Thyroid gland (tissue), 4 donors: Measurements from ENCODE around the gene LDLRAD4. TPM values are rescaled to one million over a fixed set of nuclear protein-coding genes. Genes with fewer than 3 reads are reported as not detected.

Source experiments
- DNase-seq, 2 donors: peaks; one replicate each; pipeline ENCODE4 v3.0.0-alpha.2; 2019
- H3K27ac ChIP-seq, 3 donors: fragments of 200-600 bp; sonication (generic); 1 replicate in 2 of 3; 2 replicates in 1 of 3; pipeline ENCODE4 v1.5.1; 2016 to 2019; ENCODE audit warnings: mild to moderate bottlenecking in 1 of 3, moderate library complexity in 1 of 3
- H3K27me3 ChIP-seq: fragments of 200-600 bp; sonication (generic); one replicate; pipeline ENCODE4 v1.5.1; 2019
- H3K36me3 ChIP-seq, 2 donors: fragments of 200-600 bp; sonication (generic); one replicate each; pipeline ENCODE4 v1.5.1; 2016 to 2019
- H3K4me1 ChIP-seq, 2 donors: fragments of 200-600 bp; sonication (generic); one replicate each; pipeline ENCODE4 v1.5.1; 2017 to 2019
- H3K4me3 ChIP-seq, 3 donors: fragments of 200-600 bp; sonication (generic); replicated peaks in 1 of 3; 1 replicate in 2 of 3; 2 replicates in 1 of 3; pipeline ENCODE4 v1.5.1; 2016; ENCODE audit warnings: mild to moderate bottlenecking in 1 of 3
- H3K9me3 ChIP-seq: fragments of 200-600 bp; sonication (generic); one replicate; pipeline ENCODE4 v1.5.1; 2017
- POLR2A ChIP-seq, 2 donors: fragments of 450-650 bp; IDR thresholded peaks; one replicate each; pipeline ENCODE4 v1.6.1; 2017; ENCODE audit warnings: antibody characterized with exemption in 2 of 2, mild to moderate bottlenecking in 2 of 2, moderate library complexity in 1 of 2
- WGBS, 2 donors: methylation state at CpG; one replicate each; pipeline ENCODE4 v1.1.5; 2017; 5-methylcytosine and 5-hydroxymethylcytosine counted together
- intact Hi-C: fragments of 100-400 bp; cut with DNase I; formaldehyde crosslinking; loops from one replicate; pipeline ENCODE4 v1.15.1; 2023
- total RNA-seq, 4 donors: library from RNA; depleted of rRNA; stranded (reverse); fragments of >200 nt; gene quantifications; one replicate each; pipeline ENCODE4 v1.2.3, GENCODE V29; 2016
- TF ChIP-seq, protein P1 (sequence below), 6 experiments: fragments of 200-600 bp in 3 of 6; fragments of 450-650 bp in 3 of 6; sonication (generic) in 3 of 6; IDR thresholded peaks; one replicate each; pipeline ENCODE4 v1.5.1; 2016 to 2019; ENCODE audit warnings: antibody characterized with exemption in 6 of 6, mild to moderate bottlenecking in 2 of 6, inconsistent platforms in 1 of 6, moderate library complexity in 1 of 6

LDLRAD4 gene
- total RNA-seq, 4 donors from 2014 or later: 23.7 to 35.7 (median 29.7) TPM

DNA sequence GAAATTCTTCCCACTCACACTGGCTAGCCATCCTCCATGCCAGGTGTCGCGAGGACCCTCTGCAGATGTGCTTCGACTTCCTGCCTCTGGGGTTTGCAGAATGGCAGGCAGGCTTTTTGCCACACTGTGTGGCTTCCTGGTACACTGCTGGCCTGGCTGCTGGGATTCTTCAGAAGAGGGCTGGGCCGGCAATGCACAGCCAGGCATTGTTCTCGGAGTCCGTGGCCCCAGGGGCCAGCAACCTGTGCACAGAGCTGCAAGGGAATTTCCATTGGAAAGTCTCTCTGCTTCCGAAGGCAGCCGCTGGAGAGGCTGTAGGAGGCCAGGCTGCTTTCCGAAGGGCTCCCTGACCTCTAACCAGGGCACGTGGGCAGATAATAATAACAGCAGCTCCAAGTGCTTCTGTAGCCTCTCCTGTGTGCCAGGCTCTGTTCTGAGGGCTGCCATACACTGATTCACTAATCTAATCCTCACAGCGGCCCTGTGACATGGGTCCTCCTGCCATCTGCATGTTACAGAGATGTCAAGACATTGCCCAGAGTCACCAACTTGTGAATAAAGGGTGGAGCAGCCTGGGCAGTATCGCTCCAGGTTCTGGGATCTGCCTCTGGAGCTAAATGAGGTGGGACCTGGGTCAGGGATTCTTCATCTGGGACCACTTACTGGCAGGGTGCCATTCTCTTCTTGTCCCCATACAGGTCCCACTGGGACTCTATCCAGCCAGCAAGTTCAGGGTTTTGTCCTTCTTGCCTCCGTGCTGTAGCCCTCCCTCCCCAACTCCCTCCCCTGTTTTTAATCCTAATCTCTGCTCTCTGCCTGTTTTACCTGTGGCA is 5.0 kb downstream of the LDLRAD4 start:
- 41 to 80% methylated on average over 8 to 13 of the region's 13 CpGs for WGBS, 2 donors
- intact Hi-C loops: no loop called here
- DNase-seq: peak in 1 of 2 donors; percentile 23
- Histone ChIP-seq H3K9me3 (no peaks in the 10 kb centered on the region), H3K36me3 (no peaks in the 10 kb centered on the region), H3K27ac (peak overlapping the region; percentile 58 to 70 (median 65)), H3K27me3 (no peaks in the 10 kb centered on the region), H3K4me1 (peaks cover 53 to 54% of the 10 kb centered on the region in 2 donors), H3K4me3 (no peak overlapping the region)
- no peak for TF ChIP-seq POLR2A (IDR thresholded peaks at IDR 0.05)

- DNase-seq: no peak
- Histone ChIP-seq H3K9me3 (no peaks in the 10 kb centered on the region), H3K36me3 (no peaks in the 10 kb centered on the region), H3K4me1 (peaks cover 38 to 40% of the 10 kb centered on the region in 2 donors), H3K27ac (no peak overlapping the region), H3K4me3 (no peak overlapping the region), H3K27me3 (no peaks in the 10 kb centered on the region)
- WGBS, 2 donors: 94 to 98% methylated on average over 4 to 5 of the region's 5 CpGs
- intact Hi-C loops: no loop called here
- TF ChIP-seq POLR2A (IDR thresholded peaks at IDR 0.05): no peak
- TF ChIP-seq, protein P1, sequence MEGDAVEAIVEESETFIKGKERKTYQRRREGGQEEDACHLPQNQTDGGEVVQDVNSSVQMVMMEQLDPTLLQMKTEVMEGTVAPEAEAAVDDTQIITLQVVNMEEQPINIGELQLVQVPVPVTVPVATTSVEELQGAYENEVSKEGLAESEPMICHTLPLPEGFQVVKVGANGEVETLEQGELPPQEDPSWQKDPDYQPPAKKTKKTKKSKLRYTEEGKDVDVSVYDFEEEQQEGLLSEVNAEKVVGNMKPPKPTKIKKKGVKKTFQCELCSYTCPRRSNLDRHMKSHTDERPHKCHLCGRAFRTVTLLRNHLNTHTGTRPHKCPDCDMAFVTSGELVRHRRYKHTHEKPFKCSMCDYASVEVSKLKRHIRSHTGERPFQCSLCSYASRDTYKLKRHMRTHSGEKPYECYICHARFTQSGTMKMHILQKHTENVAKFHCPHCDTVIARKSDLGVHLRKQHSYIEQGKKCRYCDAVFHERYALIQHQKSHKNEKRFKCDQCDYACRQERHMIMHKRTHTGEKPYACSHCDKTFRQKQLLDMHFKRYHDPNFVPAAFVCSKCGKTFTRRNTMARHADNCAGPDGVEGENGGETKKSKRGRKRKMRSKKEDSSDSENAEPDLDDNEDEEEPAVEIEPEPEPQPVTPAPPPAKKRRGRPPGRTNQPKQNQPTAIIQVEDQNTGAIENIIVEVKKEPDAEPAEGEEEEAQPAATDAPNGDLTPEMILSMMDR (IDR thresholded peaks at IDR 0.05): no peak
Observed at GRCh38 chr18:13225261-13225660, 6.7 kb downstream of the LDLRAD4 start.

GRCh38 chr18:13226533-13227144 is 8.1 kb downstream of the LDLRAD4 start:
- intact Hi-C loops: no loop called here
- 95 to 97% methylated on average over 5 of the region's 5 CpGs for WGBS, 2 donors

DNA sequence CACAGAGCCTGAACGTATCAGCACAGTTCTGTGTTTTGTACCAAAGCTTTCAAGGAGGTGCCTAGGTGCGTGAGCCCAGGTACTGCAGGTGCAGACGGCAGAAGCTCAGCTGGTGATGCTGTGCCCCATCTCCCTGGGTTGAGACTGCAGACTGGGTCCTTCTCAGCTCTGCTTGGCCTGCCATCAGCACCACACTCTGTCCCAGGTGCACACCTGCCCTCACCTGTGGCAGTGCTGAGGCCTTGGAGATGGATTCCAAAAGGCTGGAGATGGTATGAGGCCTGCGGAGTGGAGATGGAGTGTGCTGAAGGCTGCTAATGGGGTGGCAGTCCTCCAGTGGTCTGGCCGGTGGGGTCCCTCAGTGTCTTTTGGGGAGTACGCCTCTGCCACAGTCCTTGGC is 9.3 kb downstream of the LDLRAD4 start:
- Histone ChIP-seq H3K36me3 (no peaks in the 10 kb centered on the region), H3K27me3 (no peaks in the 10 kb centered on the region), H3K4me1 (peaks cover 17 to 23% of the 10 kb centered on the region in 2 donors), H3K27ac (no peak overlapping the region), H3K4me3 (no peak overlapping the region), H3K9me3 (no peaks in the 10 kb centered on the region)
- DNase-seq: no peak
- intact Hi-C loops: no loop called here
- TF ChIP-seq, protein P1 (IDR thresholded peaks at IDR 0.05): no peak
- no peak for TF ChIP-seq POLR2A (IDR thresholded peaks at IDR 0.05)
- WGBS, 2 donors: 96 to 99% methylated on average over 6 of the region's 6 CpGs

More at GRCh38 chr18:13226533-13227144, 8.1 kb downstream of the LDLRAD4 start:
- H3K27ac ChIP-seq: no peak overlapping the region
- DNase-seq: no peak
- H3K27me3 ChIP-seq: no peaks in the 10 kb centered on the region
- peaks cover 25 to 26% of the 10 kb centered on the region in 2 donors for H3K4me1 ChIP-seq
- no peak for TF ChIP-seq POLR2A (IDR thresholded peaks at IDR 0.05)
- TF ChIP-seq, protein P1 (IDR thresholded peaks at IDR 0.05): no peak
- no peaks in the 10 kb centered on the region for H3K36me3 ChIP-seq
- no peaks in the 10 kb centered on the region for H3K9me3 ChIP-seq
- H3K4me3 ChIP-seq: no peak overlapping the region

GRCh38 chr18:13229001-13229671 is 10.6 kb downstream of the LDLRAD4 start:
- DNase-seq: no peak
- no peak overlapping the region for H3K4me3 ChIP-seq
- no peak overlapping the region for H3K27ac ChIP-seq
- 94 to 98% methylated on average over 8 to 13 of the region's 13 CpGs for WGBS, 2 donors
- no peaks in the 10 kb centered on the region for H3K36me3 ChIP-seq
- intact Hi-C loops: no loop called here
- H3K27me3 ChIP-seq: no peaks in the 10 kb centered on the region
- no peaks in the 10 kb centered on the region for H3K9me3 ChIP-seq
- TF ChIP-seq POLR2A (IDR thresholded peaks at IDR 0.05): no peak
- TF ChIP-seq, protein P1 (IDR thresholded peaks at IDR 0.05): no peak
- H3K4me1 ChIP-seq: peaks cover 11 to 23% of the 10 kb centered on the region in 2 donors
